HG03442 (cell line): Measurements from ENCODE around the gene MS4A7.

Source experiments
- ATAC-seq: cut with Tn5 transposase; IDR thresholded peaks from one replicate; pipeline ENCODE4 v1.9.1; 2021; ENCODE audit warnings: mild to moderate bottlenecking, moderate library complexity; ENCODE audit not compliant: unreplicated experiment

MS4A7 gene

DNA sequence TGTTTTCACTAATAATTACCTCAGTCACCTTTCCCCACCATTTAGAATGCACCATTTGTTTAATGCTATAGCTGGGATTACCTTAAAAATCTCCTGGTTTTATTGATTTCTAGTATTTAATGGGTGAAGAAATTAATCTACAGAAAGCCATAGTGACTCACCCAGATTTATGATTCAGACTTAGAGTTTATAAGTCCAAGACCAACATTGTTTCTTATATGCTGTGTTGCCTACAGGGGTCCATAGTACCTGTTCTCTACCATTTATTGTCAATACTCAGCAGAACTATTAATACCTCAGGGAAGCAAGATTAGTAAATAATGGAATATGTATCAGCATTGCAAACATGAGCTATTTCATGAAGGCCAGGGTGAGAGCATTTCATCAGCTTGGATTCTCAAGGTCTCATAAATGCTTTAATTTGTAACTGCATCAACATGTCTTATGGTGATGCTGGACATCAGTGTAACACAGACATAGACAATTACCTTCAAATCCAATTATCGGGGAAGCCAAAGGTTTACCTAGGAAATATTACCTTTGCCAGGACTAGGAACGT, 8.0 kb upstream of the MS4A7 start:
- ATAC-seq: no peak

GRCh38 chr11:60370811-60371298, 7.5 kb upstream of the MS4A7 start:
- ATAC-seq: no peak

- ATAC-seq: no peak
These were observed 6.9 kb upstream of the MS4A7 start for GRCh38 chr11:60371386-60371785.

DNA sequence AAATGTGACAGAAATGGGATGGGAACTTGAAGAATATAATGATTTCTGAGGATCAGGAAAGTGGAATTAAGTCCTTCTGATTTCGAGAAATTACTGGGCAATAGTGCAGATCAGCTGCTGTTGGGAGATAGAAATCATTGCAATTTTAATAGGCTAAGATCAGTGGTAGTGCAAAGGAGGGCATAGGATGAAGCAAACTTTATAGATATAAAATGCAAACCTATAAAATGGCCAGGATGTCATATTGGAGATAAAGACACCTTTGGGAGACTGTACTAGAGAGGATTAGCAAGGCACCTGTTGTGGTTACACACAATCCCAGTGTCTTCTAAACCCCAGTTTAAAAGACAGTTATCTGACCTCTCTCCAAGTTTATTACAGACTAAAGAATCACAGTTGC, 6.5 kb upstream of the MS4A7 start:
- ATAC-seq: no peak

GRCh38 chr11:60372767-60373166, 5.6 kb upstream of the MS4A7 start:
- no peak for ATAC-seq

GRCh38 chr11:60375316-60375715, 3.0 kb upstream of the MS4A7 start:
- no peak for ATAC-seq

- ATAC-seq: no peak
These were observed 1.7 kb upstream of the MS4A7 start for GRCh38 chr11:60376601-60377000.

- no peak for ATAC-seq
These were observed 763 bp upstream of the MS4A7 start for GRCh38 chr11:60377401-60378136.

- ATAC-seq: peak; percentile 89
These were observed 11.1 kb downstream of the MS4A7 start for GRCh38 chr11:60389279-60389910.

- ATAC-seq: no peak
These were observed 12.1 kb downstream of the MS4A7 start for GRCh38 chr11:60390419-60390818.

DNA sequence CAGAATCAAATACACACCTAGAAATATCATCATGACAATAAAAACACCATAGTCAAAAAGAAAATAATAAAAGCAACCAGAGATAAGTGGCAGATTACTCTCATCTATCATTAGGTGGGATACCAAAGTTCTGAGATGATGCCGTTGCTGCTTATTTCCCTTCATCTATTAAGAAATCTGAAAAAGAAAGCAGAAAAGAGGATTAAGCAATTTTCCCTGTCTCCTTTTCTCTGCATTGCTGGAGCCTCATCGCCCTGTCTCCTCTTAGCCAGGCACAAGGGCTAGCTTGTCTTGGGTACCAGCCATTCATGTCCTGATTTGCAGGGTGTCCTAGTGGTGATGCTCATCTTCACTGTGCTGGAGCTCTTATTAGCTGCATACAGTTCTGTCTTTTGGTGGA, 14.0 kb downstream of the MS4A7 start:
- ATAC-seq: no peak

DNA sequence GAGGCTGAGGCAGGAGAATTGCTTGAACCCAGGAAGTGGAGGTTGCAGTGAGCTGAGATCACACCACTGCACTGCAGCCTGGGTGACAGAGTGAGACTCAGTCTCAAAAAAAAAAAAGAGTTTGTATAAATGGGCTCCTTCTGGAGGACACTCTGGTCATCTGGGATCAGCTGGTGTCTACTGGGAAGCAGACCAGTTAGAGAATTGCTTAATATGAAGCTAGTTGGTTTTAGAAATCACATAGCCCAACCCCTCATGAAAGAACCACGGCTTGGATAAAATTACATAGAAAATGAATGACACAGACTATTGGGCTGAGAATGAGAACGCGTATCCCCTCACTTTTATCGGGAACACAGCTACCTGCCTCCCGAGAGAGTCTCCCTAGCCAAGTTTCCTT, 14.7 kb downstream of the MS4A7 start:
- ATAC-seq: no peak

- no peak for ATAC-seq
These were observed 16.5 kb downstream of the MS4A7 start for GRCh38 chr11:60394666-60395380.

DNA sequence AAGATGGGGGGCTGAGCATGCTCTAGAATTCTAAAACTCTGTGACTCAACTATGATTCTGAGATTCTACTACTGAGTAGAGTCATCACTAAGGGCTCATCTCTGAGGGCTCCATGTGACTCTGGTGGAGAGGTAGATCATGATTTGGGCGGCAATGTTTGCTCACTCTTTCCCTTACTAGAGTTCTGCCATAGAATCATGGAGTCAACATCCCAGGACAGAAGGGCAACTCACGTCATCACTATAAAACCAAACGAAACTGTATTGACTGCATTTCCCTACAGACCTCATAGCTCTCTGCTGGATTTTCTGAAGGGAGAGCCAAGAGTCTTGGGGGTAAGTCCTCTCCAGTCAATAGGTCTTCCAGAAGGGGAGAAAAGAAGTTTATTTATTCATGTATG, 18.1 kb downstream of the MS4A7 start, which contains the start of gene MS4A14:
MS4A14 (plus strand) TSS at position 78 of the 400 bp plus-strand sequence; CDS start at position 198, 120 bp downstream.
- no peak for ATAC-seq

- ATAC-seq: peak; percentile 58
These were observed 18.5 kb downstream of the MS4A7 start for GRCh38 chr11:60396799-60397198.

GRCh38 chr11:60420015-60420414, 41.7 kb downstream of the MS4A7 start:
- ATAC-seq: no peak

GRCh38 chr11:60422609-60423008, 44.3 kb downstream of the MS4A7 start:
- ATAC-seq: no peak

DNA sequence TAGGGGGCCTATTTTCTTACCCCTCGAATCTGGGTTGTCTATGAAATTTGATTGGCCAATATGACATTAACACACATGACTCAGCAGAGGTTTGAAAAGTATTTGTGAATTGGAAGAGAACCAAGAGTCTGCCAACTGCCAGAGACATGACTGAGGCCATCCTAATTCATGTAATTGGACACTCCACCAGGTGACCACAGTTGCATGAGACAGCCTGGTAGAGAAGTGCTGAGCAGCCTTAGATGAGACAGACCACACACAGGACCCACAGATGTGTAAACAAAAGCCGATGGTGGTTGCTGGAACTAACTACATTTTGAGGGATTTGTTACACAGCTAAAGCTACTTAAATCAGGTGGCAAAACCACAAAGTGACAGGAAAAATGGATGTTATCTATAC, 50.2 kb downstream of the MS4A7 start:
- ATAC-seq: no peak

- no peak for ATAC-seq
These were observed 50.9 kb downstream of the MS4A7 start, which contains the start of gene MS4A5 for GRCh38 chr11:60429272-60429671. TSS of gene MS4A5 (plus strand) at chr11:60429572. CDS start at chr11:60429675, 103 bp downstream.

DNA sequence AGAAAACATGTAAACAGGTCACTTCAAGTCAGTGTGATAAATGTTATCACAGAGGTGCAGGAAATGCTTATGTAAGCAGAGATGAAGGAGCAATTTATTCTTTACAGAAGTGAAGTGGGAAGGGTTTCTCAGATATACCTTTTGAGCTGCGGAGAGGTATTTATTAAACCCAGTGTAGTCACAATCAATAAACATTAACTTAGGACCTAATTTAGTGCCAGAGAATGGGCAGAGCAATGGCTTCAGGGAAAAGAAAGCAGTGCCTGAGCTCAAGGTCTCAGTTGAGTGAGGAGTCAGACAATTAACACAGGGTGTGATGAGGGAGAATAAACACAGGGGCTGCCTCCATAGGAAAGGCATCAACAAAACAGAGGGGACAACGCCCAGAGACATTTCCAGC, 52.9 kb downstream of the MS4A7 start:
- no peak for ATAC-seq

- no peak for ATAC-seq
These were observed 55.1 kb downstream of the MS4A7 start for GRCh38 chr11:60433401-60433800.
